ENCODE measurements around the gene NECAB2.
A peak's percentile ranks its signal among the peaks of the same experiment; 100 is the strongest.

The NECAB2 gene

GRCh38 chr16:83967838-83968305 is at the start of gene NECAB2:
Gene NECAB2 (plus strand): TSS chr16:83968244. CDS start chr16:83968649, 405 bp downstream.
- DNase-seq: peak; percentile 91

GRCh38 chr16:83920894-83921491 is 47.1 kb upstream of the NECAB2 start:
- DNase-seq: no peak

- no peak for DNase-seq
Measured at GRCh38 chr16:83923581-83924365, 44.3 kb upstream of the NECAB2 start.

GRCh38 chr16:83924686-83925085 is 43.4 kb upstream of the NECAB2 start:
- DNase-seq: no peak

DNA sequence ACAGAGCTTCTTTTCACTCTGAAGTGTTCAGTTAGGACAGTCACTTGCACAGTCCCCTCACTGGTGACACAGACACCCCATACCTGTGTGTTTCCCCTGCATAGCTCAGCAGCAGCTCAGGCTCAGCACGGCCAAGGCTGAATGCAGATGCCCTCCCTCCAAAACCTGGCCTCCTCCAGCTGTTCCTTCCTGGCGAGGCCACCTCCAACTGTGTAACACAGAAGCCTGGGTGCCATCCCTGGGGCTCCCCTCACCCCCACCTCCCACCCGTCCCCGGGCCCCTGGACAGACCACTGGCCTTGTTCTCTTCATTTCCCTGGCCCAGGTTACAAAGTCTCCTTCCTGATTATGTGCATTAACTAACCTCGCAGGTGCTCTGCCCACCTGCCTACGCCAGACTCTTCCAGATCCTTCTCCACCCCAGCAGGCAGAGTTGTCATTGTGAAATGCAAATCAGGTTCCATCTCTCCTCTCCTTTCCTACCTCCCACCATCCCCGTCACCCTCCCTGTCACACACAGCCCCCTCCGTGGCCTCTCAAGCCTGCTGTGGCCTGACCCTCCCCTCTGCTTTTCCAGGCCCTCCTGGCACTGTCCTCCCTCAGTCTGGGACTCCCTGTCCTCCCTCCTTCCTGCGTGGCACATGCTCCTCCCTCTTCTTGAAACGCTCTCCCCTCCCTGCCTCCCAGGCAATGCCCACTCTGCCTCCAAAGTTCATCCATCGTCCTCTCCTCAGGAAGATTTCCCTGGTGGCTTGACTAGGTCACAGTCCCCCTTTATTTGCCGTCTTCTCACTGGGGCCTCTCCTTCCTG is 42.7 kb upstream of the NECAB2 start:
- DNase-seq: no peak

- DNase-seq: no peak
Measured at GRCh38 chr16:83925957-83926725, 41.9 kb upstream of the NECAB2 start.

DNA sequence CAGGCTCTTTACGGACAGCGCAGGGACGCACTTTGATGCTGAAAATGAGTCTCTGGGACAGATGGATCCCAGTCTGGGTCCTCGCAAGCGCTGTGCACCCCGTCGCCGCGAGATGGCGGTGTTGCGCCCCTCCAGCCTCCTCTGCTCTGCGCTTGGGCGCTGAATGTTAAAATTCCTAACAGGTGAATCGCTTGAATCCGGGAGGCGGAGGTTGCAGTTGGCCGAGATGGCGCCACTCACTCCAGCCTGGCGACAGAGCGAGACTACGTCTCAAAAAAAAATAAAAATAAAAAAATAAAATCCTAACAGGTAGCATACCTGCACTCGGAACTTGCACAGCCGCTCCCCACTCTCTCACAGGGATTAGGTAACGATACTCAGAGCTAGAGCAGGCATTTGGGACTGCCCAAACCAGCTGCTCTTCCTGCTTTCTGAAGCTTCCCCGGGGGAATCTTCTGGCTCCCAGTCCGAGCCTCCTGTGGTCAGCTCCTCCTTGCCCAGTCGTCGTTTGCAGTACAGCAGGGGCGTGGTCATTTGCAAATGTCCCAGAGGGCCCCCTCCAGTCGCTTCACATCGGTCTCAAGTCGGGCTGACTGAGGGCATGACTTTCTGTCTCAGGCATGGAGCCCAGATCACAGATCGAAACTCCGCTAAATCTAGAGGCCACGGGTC is 41.2 kb upstream of the NECAB2 start:
- DNase-seq: peak; percentile 97

DNA sequence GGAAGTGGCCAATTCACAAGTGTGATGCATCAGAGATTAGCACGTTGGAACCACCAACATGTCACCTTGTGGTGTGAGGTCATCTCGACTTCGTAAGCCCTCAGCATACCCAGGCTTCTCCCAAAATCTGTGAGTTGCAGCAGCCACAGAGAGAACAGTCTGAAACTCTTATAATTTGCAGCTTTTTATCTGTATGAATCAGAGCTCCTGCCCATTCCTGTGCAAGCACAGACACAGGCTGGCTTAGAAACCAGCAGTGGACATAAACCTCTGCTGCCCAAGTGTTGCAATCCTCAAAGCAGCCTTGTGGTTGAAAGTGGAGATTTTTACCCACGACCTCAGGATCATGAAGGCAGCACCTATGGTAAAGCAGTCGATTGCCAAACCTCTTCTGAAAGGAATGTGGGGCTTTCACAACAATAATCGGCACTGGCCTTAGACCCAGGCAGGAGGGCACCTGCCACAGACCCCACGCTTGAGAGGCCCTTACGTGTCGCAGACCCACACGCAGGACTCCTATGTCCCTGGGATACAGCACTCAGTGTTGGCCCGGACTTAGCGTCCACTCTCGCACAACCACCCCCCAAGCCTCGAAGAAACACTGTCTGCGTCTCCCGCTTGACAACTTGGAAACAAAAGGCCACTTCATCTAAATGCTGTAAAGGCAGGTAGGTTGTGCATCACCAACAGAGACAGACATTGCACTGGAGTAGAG is 39.5 kb upstream of the NECAB2 start:
- DNase-seq: no peak

DNA sequence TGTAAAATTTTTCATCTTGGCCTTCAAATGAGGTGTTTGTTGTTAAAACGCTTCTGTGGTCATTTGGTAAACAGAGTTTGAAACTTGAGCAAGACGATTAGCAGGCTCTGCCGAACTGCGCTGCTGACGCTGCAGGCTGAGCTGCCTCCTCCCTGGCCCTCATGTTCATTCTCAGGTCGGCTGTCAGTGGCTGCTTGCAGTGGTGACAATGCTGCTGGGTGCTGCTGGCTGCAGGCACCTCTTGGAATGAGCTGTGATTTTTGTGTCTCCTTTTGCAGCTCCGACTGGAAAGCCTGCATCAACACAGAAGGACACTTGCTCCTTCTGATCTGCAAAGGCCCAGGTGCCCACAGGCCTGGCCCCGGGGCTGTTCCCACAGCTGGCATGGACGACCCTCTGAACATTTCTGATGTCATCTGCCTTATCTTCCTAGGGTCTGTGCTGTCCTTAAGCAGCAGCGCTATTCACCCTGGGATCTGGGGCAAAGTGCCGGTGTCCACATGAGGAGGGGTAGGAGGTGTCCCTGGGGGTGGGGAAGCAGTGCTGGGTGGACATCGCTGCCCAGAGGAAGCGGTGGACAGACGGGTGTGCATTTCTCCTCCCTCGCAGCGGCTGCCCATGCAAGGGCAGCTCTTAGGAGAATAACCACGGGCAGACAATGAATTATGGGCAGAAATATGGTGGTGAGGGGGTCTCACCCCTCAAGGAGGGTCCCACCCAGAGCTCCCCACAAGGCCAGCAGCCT is 38.1 kb upstream of the NECAB2 start:
- no peak for DNase-seq

DNA sequence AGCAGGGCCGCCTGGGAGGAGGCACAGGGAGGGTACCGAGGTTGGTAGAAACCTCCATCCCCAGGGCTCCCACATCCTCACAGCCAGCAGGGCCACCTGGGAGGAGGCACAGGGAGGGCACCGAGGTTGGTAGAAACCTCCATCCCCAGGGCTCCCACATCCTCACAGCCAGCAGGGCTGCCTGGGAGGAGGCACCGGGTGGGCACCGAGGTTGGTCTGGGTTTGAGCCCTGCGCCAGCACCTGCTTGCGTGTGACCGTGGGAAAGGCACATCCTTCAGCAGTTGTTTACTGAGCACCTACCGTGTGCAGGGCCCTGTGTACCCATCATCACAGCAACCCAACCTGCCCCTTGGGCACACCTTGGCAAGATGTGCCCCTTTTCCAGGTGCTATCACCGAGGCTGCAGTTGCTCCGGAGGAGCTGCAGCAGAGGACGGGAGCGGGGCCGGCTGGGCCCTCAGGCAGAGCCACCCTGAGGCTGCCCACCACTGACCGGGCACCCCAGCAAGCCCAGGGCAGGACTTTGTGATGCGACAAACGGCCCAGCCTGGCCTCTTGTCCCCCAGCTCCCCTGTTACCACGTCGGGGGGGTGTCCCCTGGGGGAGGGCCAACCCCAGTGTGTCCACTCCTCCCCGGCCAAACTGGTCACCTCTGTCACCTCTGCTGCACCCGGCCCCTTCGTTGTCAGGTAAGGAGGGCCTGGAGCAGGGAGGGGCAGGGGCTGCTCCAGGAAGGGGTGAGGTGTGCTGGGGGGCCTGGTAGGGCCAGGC is 37.1 kb upstream of the NECAB2 start:
- no peak for DNase-seq

DNA sequence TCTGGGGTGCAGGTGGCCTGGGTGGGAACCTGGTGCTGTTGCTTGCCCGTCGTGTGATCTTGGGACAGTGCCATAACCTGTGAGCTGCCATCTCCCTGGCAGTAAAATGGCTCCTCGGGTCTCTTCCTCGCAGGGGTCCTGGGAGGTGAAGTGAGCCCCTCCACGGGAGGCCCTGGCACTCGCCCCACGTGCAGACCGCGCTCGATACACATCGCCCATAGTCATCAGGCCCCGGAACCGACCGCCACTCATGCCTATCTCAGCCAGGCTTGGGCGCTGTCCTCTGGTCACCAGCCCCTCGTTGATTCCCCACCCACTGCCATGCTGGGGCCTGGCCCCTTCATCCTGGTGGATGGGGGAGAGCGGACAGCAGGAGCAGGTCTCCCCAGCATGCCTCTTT is 36.5 kb upstream of the NECAB2 start:
- no peak for DNase-seq

DNA sequence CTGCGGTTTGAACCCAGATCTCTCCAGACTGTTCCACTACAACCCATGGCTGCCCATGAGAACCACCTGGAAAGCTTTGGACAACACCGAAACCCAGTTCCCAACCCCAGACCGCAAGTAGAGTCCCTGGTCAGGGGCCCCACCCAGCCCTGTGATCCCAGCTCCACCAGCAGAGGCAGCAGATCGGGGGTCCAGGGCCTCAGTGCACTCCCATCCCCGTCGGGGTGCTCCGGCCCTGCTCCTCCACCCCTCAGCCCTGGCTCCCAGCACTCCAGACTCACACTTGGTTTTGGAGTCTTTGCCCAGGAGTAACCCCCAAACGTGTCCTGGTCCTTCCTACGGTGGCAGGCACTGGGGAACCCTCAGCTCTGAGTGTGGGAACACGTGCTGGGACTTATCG is 35.7 kb upstream of the NECAB2 start:
- DNase-seq: no peak

DNA sequence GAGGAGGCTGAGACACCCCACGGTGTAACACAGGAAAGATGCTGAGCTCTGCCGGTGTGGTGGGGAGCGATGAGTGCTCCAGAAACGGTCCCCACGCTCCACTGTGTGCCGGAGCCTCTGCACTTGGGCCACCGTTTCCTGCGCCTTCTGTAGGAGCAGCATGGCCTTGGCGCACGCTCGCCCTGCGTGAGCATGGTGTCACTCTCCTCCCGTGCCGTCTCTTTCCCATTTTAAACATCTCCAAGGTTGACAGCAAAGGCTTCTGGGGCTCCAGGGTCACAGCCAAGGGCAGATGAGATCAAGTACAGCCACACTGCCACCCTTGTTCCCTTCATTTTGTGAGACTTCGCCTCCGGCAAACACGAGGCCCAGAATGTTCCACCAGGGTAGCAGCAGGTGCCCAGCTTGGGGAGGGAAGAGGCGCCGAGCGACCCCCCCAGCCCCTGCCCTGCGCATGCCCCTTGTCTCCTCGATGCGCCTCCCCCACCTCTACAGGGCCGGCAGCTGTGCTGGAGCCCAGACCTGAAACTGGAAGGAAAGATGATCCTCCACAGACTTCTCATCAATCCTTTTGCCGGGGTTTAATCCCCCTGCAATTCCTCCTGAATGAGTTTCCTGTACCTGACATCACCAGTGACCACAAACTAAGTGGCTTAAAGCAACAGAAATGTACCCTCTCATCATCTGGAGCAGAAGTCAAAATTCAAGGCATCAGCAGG is 34.9 kb upstream of the NECAB2 start:
- no peak for DNase-seq

DNA sequence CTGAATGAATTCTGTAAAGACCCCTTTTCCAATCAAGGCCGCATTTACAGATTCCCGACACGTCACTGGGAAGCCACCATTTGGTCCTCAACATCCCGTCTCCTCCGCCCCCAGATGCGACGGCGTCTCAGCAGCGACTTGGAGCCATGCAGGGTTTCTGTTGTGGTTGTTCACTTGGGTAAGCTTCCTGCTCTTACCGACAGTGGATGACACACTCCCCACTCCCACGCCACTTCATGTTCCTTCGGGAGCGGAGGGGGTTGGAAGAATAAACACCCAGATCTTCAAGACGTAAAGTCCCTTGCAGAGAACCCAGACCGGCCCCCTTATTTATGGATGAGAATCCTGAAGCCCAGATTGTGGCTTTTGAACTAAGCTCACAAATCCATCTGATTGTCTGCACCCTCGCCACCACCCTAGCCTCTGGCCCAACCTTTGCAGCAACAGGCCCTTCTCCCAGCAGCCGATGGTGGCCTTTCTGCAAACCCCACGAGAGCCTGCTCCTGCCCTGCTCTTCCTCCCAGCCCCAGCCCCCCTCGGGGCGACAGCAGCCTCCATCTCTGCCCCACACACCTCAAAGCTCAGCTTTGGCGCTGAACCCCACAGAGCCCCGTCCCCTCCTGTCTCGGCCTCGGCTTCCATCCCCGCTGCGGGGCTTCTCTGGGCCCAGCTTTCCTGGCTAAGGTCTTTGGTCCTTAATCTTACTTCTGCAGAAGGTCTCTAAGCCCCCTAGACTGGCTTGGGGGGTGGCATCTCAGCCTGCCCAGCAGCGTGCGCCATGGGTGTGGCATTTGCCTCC is 34.0 kb upstream of the NECAB2 start:
- DNase-seq: no peak

- DNase-seq: no peak
Measured at GRCh38 chr16:83934684-83934977, 33.4 kb upstream of the NECAB2 start.

- no peak for DNase-seq
Measured at GRCh38 chr16:83935005-83935857, 32.8 kb upstream of the NECAB2 start.

DNA sequence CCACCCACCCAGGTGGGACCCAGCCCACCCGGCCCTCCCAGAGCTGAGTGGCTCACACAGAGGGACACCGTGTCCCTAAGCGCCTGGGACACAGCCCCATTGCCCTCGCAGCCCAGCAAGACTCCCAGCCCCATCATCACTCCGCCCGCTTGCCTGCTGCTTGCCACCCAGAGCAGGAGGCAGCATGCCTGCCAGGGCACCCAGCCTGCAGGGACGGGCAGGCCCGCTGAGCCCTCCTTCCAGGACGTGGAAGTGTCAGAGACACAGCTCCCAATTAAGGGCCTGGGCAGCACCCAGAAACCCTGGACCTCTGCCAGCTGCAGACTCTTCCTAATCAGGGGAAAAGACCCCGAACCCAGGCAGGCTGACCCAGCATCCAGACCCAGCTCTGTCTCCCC is 32.2 kb upstream of the NECAB2 start:
- no peak for DNase-seq
